Breast epithelium (tissue), 4 donors: ENCODE data around the gene SHISA6. TPM values are rescaled to one million over a fixed set of nuclear protein-coding genes. Genes with fewer than 3 reads are reported as not detected.

ENCODE experiments used
- DNase-seq, 2 donors: peaks; one replicate each; pipeline ENCODE4 v3.0.0-alpha.2; 2019; ENCODE audit warnings: low spot score in 2 of 2
- H3K27ac ChIP-seq, 2 donors: fragments of 200-600 bp; sonication (generic) in 1 of 2; one replicate each; pipeline ENCODE4 v1.5.1; 2016 to 2019; ENCODE audit warnings: mild to moderate bottlenecking in 1 of 2
- H3K27me3 ChIP-seq, 2 donors: fragments of 200-600 bp; sonication (generic) in 1 of 2; one replicate each; pipeline versions ENCODE4 v1.5.1 to v1.6.0; 2017 to 2019; ENCODE audit warnings: control low read depth in 1 of 2, mild to moderate bottlenecking in 1 of 2
- H3K36me3 ChIP-seq: fragments of 200-600 bp; one replicate; pipeline ENCODE4 v1.5.1; 2019
- H3K4me1 ChIP-seq, 2 donors: fragments of 200-600 bp; sonication (generic); one replicate each; pipeline ENCODE4 v1.5.1; 2016 to 2019; ENCODE audit warnings: control low read depth in 1 of 2
- H3K4me3 ChIP-seq, 3 donors: fragments of 200-600 bp; sonication (generic); 1 replicate in 2 of 3; 2 replicates in 1 of 3; pipeline ENCODE4 v1.5.1; 2016 to 2019; ENCODE audit warnings: mild to moderate bottlenecking in 3 of 3, moderate library complexity in 2 of 3
- H3K9me3 ChIP-seq, 2 donors: fragments of 200-600 bp; sonication (generic) in 1 of 2; one replicate each; pipeline ENCODE4 v1.5.1; 2016 to 2019; ENCODE audit warnings: control low read depth in 1 of 2
- CTCF ChIP-seq, 3 donors: fragments of 450-650 bp; IDR thresholded peaks; one replicate each; pipeline ENCODE4 v1.5.1; 2016 to 2017; ENCODE audit warnings: antibody characterized with exemption in 3 of 3, mild to moderate bottlenecking in 3 of 3, moderate library complexity in 3 of 3
- POLR2A ChIP-seq: fragments of 450-650 bp; IDR thresholded peaks from one replicate; pipeline ENCODE4 v1.6.1; 2016; ENCODE audit warnings: antibody characterized with exemption, mild to moderate bottlenecking, moderate library complexity
- POLR2AphosphoS5 ChIP-seq, 3 donors: sonication (generic); formaldehyde crosslinking; IDR thresholded peaks; one replicate each; pipeline ENCODE4 v1.6.1; 2017; ENCODE audit warnings: antibody characterized with exemption in 3 of 3
- intact Hi-C: fragments of 100-400 bp; cut with DNase I; formaldehyde crosslinking; loops from one replicate; pipeline ENCODE4 v1.15.1; 2023; ENCODE audit warnings: low total_unique reads
- total RNA-seq, 3 donors: library from RNA; depleted of rRNA; stranded (reverse); fragments of >200 nt; gene quantifications; one replicate each; pipeline ENCODE4 v1.1.0, GENCODE V29; 2016

SHISA6 gene
- total RNA-seq, 3 donors from 2014 or later: 0.44 to 5.3 (median 3.3) TPM

GRCh38 chr17:11384131-11384530 lies 143.1 kb downstream of the SHISA6 start:
- DNase-seq: no peak

GRCh38 chr17:11387610-11388009 lies 146.6 kb downstream of the SHISA6 start:
- Histone ChIP-seq H3K9me3 (no peaks in the 10 kb centered on the region), H3K27me3 (no peaks in the 10 kb centered on the region), H3K4me3 (no peak overlapping the region), H3K27ac (no peak overlapping the region), H3K4me1 (no peaks in the 10 kb centered on the region), H3K36me3 (no peaks in the 10 kb centered on the region)
- no peak for DNase-seq
- no peak for TF ChIP-seq POLR2A
- TF ChIP-seq POLR2AphosphoS5 (IDR thresholded peaks at IDR 0.05): no peak
- TF ChIP-seq CTCF (IDR thresholded peaks at IDR 0.05): no peak
- intact Hi-C loops: no loop called here

More at GRCh38 chr17:11384131-11384530, 143.1 kb downstream of the SHISA6 start:
- no peaks in the 10 kb centered on the region for H3K36me3 ChIP-seq
- no peak overlapping the region for H3K27ac ChIP-seq
- no peaks in the 10 kb centered on the region for H3K4me1 ChIP-seq
- H3K27me3 ChIP-seq: no peaks in the 10 kb centered on the region
- H3K9me3 ChIP-seq: no peaks in the 10 kb centered on the region
- H3K4me3 ChIP-seq: no peak overlapping the region
- TF ChIP-seq POLR2A (no peak), CTCF (IDR thresholded peaks at IDR 0.05) (no peak), POLR2AphosphoS5 (IDR thresholded peaks at IDR 0.05) (no peak)
- intact Hi-C loops: no loop called here

GRCh38 chr17:11388054-11388453 lies 147.0 kb downstream of the SHISA6 start:
- Histone ChIP-seq H3K4me3 (no peak overlapping the region), H3K4me1 (no peaks in the 10 kb centered on the region), H3K27ac (no peak overlapping the region), H3K27me3 (no peaks in the 10 kb centered on the region), H3K36me3 (no peaks in the 10 kb centered on the region), H3K9me3 (no peaks in the 10 kb centered on the region)
- no peak for TF ChIP-seq POLR2A
- TF ChIP-seq CTCF (IDR thresholded peaks at IDR 0.05): no peak
- no peak for TF ChIP-seq POLR2AphosphoS5 (IDR thresholded peaks at IDR 0.05)
- no peak for DNase-seq
- intact Hi-C loops: no loop called here

- intact Hi-C loops: no loop called here
- Histone ChIP-seq H3K4me3 (no peak overlapping the region), H3K27me3 (no peaks in the 10 kb centered on the region), H3K27ac (no peak overlapping the region), H3K9me3 (no peaks in the 10 kb centered on the region), H3K4me1 (no peaks in the 10 kb centered on the region), H3K36me3 (no peaks in the 10 kb centered on the region)
- TF ChIP-seq CTCF (IDR thresholded peaks at IDR 0.05) (no peak), POLR2AphosphoS5 (IDR thresholded peaks at IDR 0.05) (no peak), POLR2A (no peak)
- DNase-seq: no peak
These were observed 148.6 kb downstream of the SHISA6 start for GRCh38 chr17:11389583-11389982.

GRCh38 chr17:11391134-11391533 lies 150.1 kb downstream of the SHISA6 start:
- Histone ChIP-seq H3K27me3 (no peaks in the 10 kb centered on the region), H3K36me3 (no peaks in the 10 kb centered on the region), H3K27ac (no peak overlapping the region), H3K4me1 (no peaks in the 10 kb centered on the region), H3K4me3 (no peak overlapping the region), H3K9me3 (no peaks in the 10 kb centered on the region)
- TF ChIP-seq POLR2AphosphoS5 (IDR thresholded peaks at IDR 0.05) (no peak), CTCF (IDR thresholded peaks at IDR 0.05) (no peak), POLR2A (no peak)
- intact Hi-C loops: no loop called here
- no peak for DNase-seq
